Epidermal melanocyte (primary cell): Measurements from ENCODE around the gene SP6.

Source experiments
- DNase-seq: peaks from one replicate; pipeline ENCODE4 v3.0.0; 2011; ENCODE audit warnings: low spot score; ENCODE audit not compliant: insufficient read length

Gene SP6

GRCh38 chr17:47857551-47858455, 6.8 kb upstream of the SP6 start:
- DNase-seq, result no peak

GRCh38 chr17:47856830-47857229, 5.9 kb upstream of the SP6 start:
- DNase-seq, result no peak

- DNase-seq, result no peak
Observed at GRCh38 chr17:47855737-47856136, 4.8 kb upstream of the SP6 start.

GRCh38 chr17:47853616-47854015, 2.7 kb upstream of the SP6 start:
- DNase-seq, result no peak

GRCh38 chr17:47852113-47852949, 1.4 kb upstream of the SP6 start:
- DNase-seq, result no peak

- no peak for DNase-seq
Observed at GRCh38 chr17:47851764-47852112, 775 bp upstream of the SP6 start.

GRCh38 chr17:47850373-47850691, 631 bp downstream of the SP6 start:
- DNase-seq, result no peak

- DNase-seq, result no peak
Observed at GRCh38 chr17:47848198-47848513, 2.8 kb downstream of the SP6 start.

- no peak for DNase-seq
Observed at GRCh38 chr17:47847341-47848197, 3.4 kb downstream of the SP6 start.

- DNase-seq, result no peak
Observed at GRCh38 chr17:47846716-47847340, 4.1 kb downstream of the SP6 start.

GRCh38 chr17:47845716-47846075, 5.3 kb downstream of the SP6 start:
- no peak for DNase-seq

GRCh38 chr17:47844814-47845715, 5.9 kb downstream of the SP6 start:
- no peak for DNase-seq

- DNase-seq, result no peak
Observed at GRCh38 chr17:47844227-47844626, 6.7 kb downstream of the SP6 start.

GRCh38 chr17:47843391-47843730, 7.6 kb downstream of the SP6 start:
- no peak for DNase-seq

- DNase-seq, result no peak
Observed at GRCh38 chr17:47841488-47842291, 9.3 kb downstream of the SP6 start.

- peak; percentile 90 for DNase-seq
Observed at GRCh38 chr17:47840742-47841487, 10.0 kb downstream of the SP6 start, which contains the start of gene SCRN2. Gene SCRN2, minus strand, starts transcription at chr17:47841273. Its CDS starts 430 bp downstream, at chr17:47840843.

- DNase-seq, result no peak
Observed at GRCh38 chr17:47840001-47840741, 10.8 kb downstream of the SP6 start.

GRCh38 chr17:47839071-47839470, 11.9 kb downstream of the SP6 start:
- no peak for DNase-seq
